HCT116 (cell line): Measurements from ENCODE around the gene NDUFS1. TPM values are rescaled to one million over a fixed set of nuclear protein-coding genes. Genes with fewer than 3 reads are reported as not detected.

Experiments used
- ATAC-seq: fragments of 200-7000 bp; cut with Tn5 transposase; 2 replicates; pipeline ENCODE4 v1.9.1; 2020; ENCODE audit warnings: mild to moderate bottlenecking, moderate library complexity
- BruUV-seq: library from RNA; stranded (reverse); fragments of 400-500 nt; replicated peaks from 2 replicates; lab custom pipeline; 2021; lab: Mats Ljungman, UMichigan
- CTCF ChIA-PET: fragments of 300-600 bp; sonication (Branson Sonifier 250); formaldehyde crosslinking; loops from one replicate; lab custom pipeline; 2021; ENCODE audit warnings: antibody characterized with exemption; lab: Charles Lee
- POLR2A ChIA-PET: fragments of 300-600, 350-600 bp; sonication (Branson Sonifier 250); formaldehyde crosslinking; loops from one replicate; lab custom pipeline; 2021; ENCODE audit warnings: antibody characterized with exemption; lab: Charles Lee
- RAD21 ChIA-PET, 2 experiments: fragments of 300-600 bp; sonication (Branson Sonifier 250); formaldehyde crosslinking; loops; one replicate each; lab custom pipeline; 2023; ENCODE audit warnings: low total read pairs in 2 of 2; ENCODE audit not compliant: uncharacterized antibody in 2 of 2, unreplicated experiment in 2 of 2, low non-redundant PET in 1 of 2; lab: Charles Lee
- DNase-seq: peaks from one replicate; pipeline ENCODE4 v3.0.0-alpha.2; 2010; ENCODE audit warnings: low read depth, low spot score
- H2AFZ ChIP-seq: fragments of 200-600 bp; shearing (Covaris generic), sonication (generic); 2 replicates; pipeline ENCODE4 v1.6.1; 2017; ENCODE audit warnings: low read depth, mixed run types, mixed read lengths, antibody characterized with exemption, low read length; ENCODE audit not compliant: poor library complexity, severe bottlenecking
- H3K27ac ChIP-seq: 2 replicates; pipeline ENCODE4 v1.5.1; 2012; ENCODE audit warnings: low read depth, low read length
- H3K27me3 ChIP-seq: fragments of 200-600 bp; sonication (generic); 2 replicates; pipeline ENCODE4 v1.6.1; 2016; ENCODE audit warnings: mixed run types, low read length, mixed read lengths; ENCODE audit not compliant: insufficient read depth
- H3K36me3 ChIP-seq, 2 experiments: fragments of 200-500 bp in 1 of 2; fragments of 200-600 bp in 1 of 2; sonication (Bioruptor generic) in 1 of 2; sonication (generic) in 1 of 2; 2 replicates each; pipeline versions ENCODE4 v1.5.1 to v1.6.1; 2014 to 2016; ENCODE audit warnings: low read length in 2 of 2, inconsistent platforms in 1 of 2, mixed read lengths in 1 of 2, mixed run types in 1 of 2; ENCODE audit not compliant: insufficient read depth in 2 of 2, control insufficient read depth in 1 of 2
- H3K4me1 ChIP-seq, 2 experiments: fragments of 200-600 bp in 1 of 2; sonication (generic) in 1 of 2; 2 replicates each; pipeline versions ENCODE4 v1.5.1 to v1.6.1; 2012 to 2017; ENCODE audit warnings: low read length in 2 of 2, inconsistent platforms in 1 of 2, mild to moderate bottlenecking in 1 of 2, mixed read lengths in 1 of 2, mixed run types in 1 of 2, moderate library complexity in 1 of 2; ENCODE audit not compliant: insufficient read depth in 2 of 2, control insufficient read depth in 1 of 2
- H3K4me2 ChIP-seq: fragments of 200-600 bp; sonication (generic); 2 replicates; pipeline ENCODE4 v1.6.1; 2017; ENCODE audit warnings: mixed run types, low read length, mixed read lengths
- H3K4me3 ChIP-seq, 2 experiments: fragments of 200-600 bp in 1 of 2; sonication (generic) in 1 of 2; replicated peaks in 1 of 2; 2 replicates each; pipeline ENCODE4 v1.5.1; 2011 to 2016; ENCODE audit warnings: low read length in 2 of 2, control low read depth in 1 of 2, low read depth in 1 of 2, mild to moderate bottlenecking in 1 of 2, mixed read lengths in 1 of 2, mixed run types in 1 of 2
- H3K79me2 ChIP-seq: fragments of 200-600 bp; sonication (generic); 2 replicates; pipeline ENCODE4 v1.6.1; 2017; ENCODE audit warnings: mild to moderate bottlenecking, mixed run types, low read length, moderate library complexity, mixed read lengths; ENCODE audit not compliant: insufficient read depth
- H3K9ac ChIP-seq: fragments of 200-600 bp; sonication (generic); 2 replicates; pipeline ENCODE4 v1.6.1; 2016; ENCODE audit warnings: low read length, mixed read lengths
- H3K9me2 ChIP-seq: fragments of 200-600 bp; sonication (generic), shearing (Covaris generic); 2 replicates; pipeline ENCODE4 v1.6.1; 2017; ENCODE audit warnings: mixed run types, mild to moderate bottlenecking, moderate library complexity; ENCODE audit not compliant: insufficient read depth
- H3K9me3 ChIP-seq, 2 experiments: fragments of 200-500 bp in 1 of 2; fragments of 200-600 bp in 1 of 2; sonication (Bioruptor generic) in 1 of 2; sonication (generic) in 1 of 2; 2 replicates each; pipeline ENCODE4 v1.6.1; 2014 to 2017; ENCODE audit warnings: low read length in 2 of 2, mixed read lengths in 2 of 2, inconsistent platforms in 1 of 2, low read depth in 1 of 2, mild to moderate bottlenecking in 1 of 2, mixed run types in 1 of 2, moderate library complexity in 1 of 2; ENCODE audit not compliant: control insufficient read depth in 1 of 2, insufficient read depth in 1 of 2
- H4K20me1 ChIP-seq: fragments of 200-600 bp; sonication (generic), shearing (Covaris generic); 2 replicates; pipeline ENCODE4 v1.6.1; 2017; ENCODE audit warnings: mixed run types, mild to moderate bottlenecking, moderate library complexity; ENCODE audit not compliant: insufficient read depth
- EGR1 ChIP-seq: IDR thresholded peaks from 2 replicates; pipeline ENCODE4 v1.6.1; 2012; ENCODE audit warnings: low read depth
- ELF1 ChIP-seq: IDR thresholded peaks from 2 replicates; pipeline ENCODE4 v1.6.1; 2012; ENCODE audit warnings: low read depth, borderline replicate concordance
- EZH2 ChIP-seq: fragments of 200-600 bp; sonication (generic); IDR thresholded peaks from 2 replicates; pipeline ENCODE4 v1.6.1; 2017; ENCODE audit warnings: antibody characterized with exemption, mixed run types
- EZH2phosphoT487 ChIP-seq: fragments of 200-600 bp; IDR thresholded peaks from 2 replicates; pipeline ENCODE4 v1.6.1; 2018; ENCODE audit warnings: antibody characterized with exemption, borderline replicate concordance
- FOSL1 ChIP-seq: IDR thresholded peaks from 2 replicates; pipeline ENCODE4 v1.6.1; 2012; ENCODE audit warnings: low read depth
- JUND ChIP-seq: IDR thresholded peaks from 2 replicates; pipeline ENCODE4 v1.6.1; 2012
- POLR2A ChIP-seq: IDR thresholded peaks from 2 replicates; pipeline ENCODE4 v1.7.0; 2011; ENCODE audit warnings: borderline replicate concordance; ENCODE audit not compliant: insufficient read depth, insufficient read length; ENCODE audit errors: extremely low read depth
- POLR2AphosphoS5 ChIP-seq: IDR thresholded peaks from 2 replicates; pipeline ENCODE4 v1.6.1; 2011; ENCODE audit warnings: mild to moderate bottlenecking, low read depth, low read length, moderate library complexity
- RAD21 ChIP-seq: IDR thresholded peaks from 2 replicates; pipeline ENCODE4 v1.6.1; 2012; ENCODE audit warnings: low read depth, mild to moderate bottlenecking
- SIN3A ChIP-seq: IDR thresholded peaks from 2 replicates; pipeline ENCODE4 v1.6.1; 2012; ENCODE audit warnings: low read depth
- SP1 ChIP-seq: IDR thresholded peaks from 2 replicates; pipeline ENCODE4 v1.6.1; 2012; ENCODE audit warnings: low read depth
- ZFX ChIP-seq: fragments of 450-650 bp; IDR thresholded peaks from 2 replicates; pipeline ENCODE4 v1.6.1; 2017
- ZNF274 ChIP-seq: fragments of 200-500 bp; sonication (Bioruptor generic); IDR thresholded peaks from 2 replicates; pipeline ENCODE4 v1.6.1; 2014; ENCODE audit warnings: mild to moderate bottlenecking, low read depth, low read length, inconsistent platforms
- intact Hi-C: fragments of 100-400 bp; cut with micrococcal nuclease; formaldehyde crosslinking; loops from 2 replicates; pipeline ENCODE4 v1.10.0; 2022
- total RNA-seq: library from RNA; stranded (reverse); gene quantifications from one replicate; pipeline ENCODE4 v1.2.1, GENCODE V29; 2021; ENCODE audit not compliant: unreplicated experiment
- TF ChIP-seq, protein P1 (sequence below): IDR thresholded peaks from 2 replicates; pipeline ENCODE4 v1.6.1; 2012; ENCODE audit warnings: low read depth
- TF ChIP-seq, protein P2 (sequence below): IDR thresholded peaks from 2 replicates; pipeline ENCODE4 v1.6.1; 2012
- TF ChIP-seq, protein P3 (sequence below), 3 experiments: fragments of 200-600 bp in 1 of 3; sonication (generic) in 1 of 3; IDR thresholded peaks in 2 of 3; conservative IDR thresholded peaks in 1 of 3; 2 replicates each; pipeline ENCODE4 v1.5.1; 2012 to 2017; ENCODE audit warnings: low read depth in 2 of 3, low read length in 2 of 3, antibody characterized with exemption in 1 of 3, borderline replicate concordance in 1 of 3, control low read depth in 1 of 3, mild to moderate bottlenecking in 1 of 3, mixed read lengths in 1 of 3, mixed run types in 1 of 3, moderate library complexity in 1 of 3; ENCODE audit not compliant: insufficient read depth in 1 of 3

Gene NDUFS1
- total RNA-seq, 1 experiment from 2014 or later = 86.6 TPM

DNA sequence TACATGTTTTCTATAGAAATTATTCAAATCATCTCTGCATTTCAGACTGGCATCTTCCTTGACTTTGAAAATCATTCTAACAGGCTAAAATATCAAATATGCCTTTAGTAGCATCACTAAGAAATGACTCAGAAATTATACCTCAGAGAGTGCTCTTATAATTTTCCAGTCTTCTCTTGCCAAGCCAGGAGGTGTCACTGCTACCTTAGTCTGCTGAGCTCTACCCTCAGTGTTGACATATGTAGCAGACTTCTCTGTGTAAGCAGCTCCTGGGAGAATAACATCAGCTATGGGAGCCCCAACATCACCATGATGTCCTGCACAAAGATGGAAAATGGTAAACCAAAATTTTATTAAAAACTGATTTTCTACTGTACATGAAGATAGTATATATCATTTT, 31.6 kb downstream of the NDUFS1 start:
- Histone ChIP-seq H3K27ac (no peak overlapping the region), H4K20me1 (peaks cover 4% of the 10 kb centered on the region; the same call in 1 of the 2 replicates), H3K9ac (no peak overlapping the region), H3K4me2 (no peak overlapping the region), H3K4me1 (no peaks in the 10 kb centered on the region), H2AFZ (no peak overlapping the region), H3K4me3 (no peak overlapping the region), H3K9me2 (no peaks in the 10 kb centered on the region), H3K79me2 (no peaks in the 10 kb centered on the region), H3K27me3 (no peaks in the 10 kb centered on the region), H3K36me3 (peaks cover 8 to 38% of the 10 kb centered on the region in 2 experiments), H3K9me3 (no peaks in the 10 kb centered on the region)
- no TSS peak for BruUV-seq
- POLR2A ChIA-PET = no interaction called here
- no peak for DNase-seq
- intact Hi-C loops = no loop called here
- CTCF ChIA-PET = interaction anchor here (1.3 kb wide), 1 partner anchor 26 kb away, joined by 5 read pairs; no protein-coding TSS in a partner anchor
- no peak for TF ChIP-seq EZH2
- TF ChIP-seq ZFX = no peak
- TF ChIP-seq SIN3A = no peak
- no peak for TF ChIP-seq JUND
- TF ChIP-seq, protein P1, sequence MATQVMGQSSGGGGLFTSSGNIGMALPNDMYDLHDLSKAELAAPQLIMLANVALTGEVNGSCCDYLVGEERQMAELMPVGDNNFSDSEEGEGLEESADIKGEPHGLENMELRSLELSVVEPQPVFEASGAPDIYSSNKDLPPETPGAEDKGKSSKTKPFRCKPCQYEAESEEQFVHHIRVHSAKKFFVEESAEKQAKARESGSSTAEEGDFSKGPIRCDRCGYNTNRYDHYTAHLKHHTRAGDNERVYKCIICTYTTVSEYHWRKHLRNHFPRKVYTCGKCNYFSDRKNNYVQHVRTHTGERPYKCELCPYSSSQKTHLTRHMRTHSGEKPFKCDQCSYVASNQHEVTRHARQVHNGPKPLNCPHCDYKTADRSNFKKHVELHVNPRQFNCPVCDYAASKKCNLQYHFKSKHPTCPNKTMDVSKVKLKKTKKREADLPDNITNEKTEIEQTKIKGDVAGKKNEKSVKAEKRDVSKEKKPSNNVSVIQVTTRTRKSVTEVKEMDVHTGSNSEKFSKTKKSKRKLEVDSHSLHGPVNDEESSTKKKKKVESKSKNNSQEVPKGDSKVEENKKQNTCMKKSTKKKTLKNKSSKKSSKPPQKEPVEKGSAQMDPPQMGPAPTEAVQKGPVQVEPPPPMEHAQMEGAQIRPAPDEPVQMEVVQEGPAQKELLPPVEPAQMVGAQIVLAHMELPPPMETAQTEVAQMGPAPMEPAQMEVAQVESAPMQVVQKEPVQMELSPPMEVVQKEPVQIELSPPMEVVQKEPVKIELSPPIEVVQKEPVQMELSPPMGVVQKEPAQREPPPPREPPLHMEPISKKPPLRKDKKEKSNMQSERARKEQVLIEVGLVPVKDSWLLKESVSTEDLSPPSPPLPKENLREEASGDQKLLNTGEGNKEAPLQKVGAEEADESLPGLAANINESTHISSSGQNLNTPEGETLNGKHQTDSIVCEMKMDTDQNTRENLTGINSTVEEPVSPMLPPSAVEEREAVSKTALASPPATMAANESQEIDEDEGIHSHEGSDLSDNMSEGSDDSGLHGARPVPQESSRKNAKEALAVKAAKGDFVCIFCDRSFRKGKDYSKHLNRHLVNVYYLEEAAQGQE = no peak
- TF ChIP-seq EGR1 = no peak
- peak; percentile 21; the same call in 1 of the 2 replicates for TF ChIP-seq RAD21
- no peak for TF ChIP-seq ELF1
- TF ChIP-seq POLR2AphosphoS5 = no peak
- TF ChIP-seq EZH2phosphoT487 = no peak
- no peak for TF ChIP-seq FOSL1
- TF ChIP-seq ZNF274 = no peak
- TF ChIP-seq POLR2A = no peak
- TF ChIP-seq, protein P2, sequence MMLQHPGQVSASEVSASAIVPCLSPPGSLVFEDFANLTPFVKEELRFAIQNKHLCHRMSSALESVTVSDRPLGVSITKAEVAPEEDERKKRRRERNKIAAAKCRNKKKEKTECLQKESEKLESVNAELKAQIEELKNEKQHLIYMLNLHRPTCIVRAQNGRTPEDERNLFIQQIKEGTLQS = no peak
- TF ChIP-seq SP1 = no peak
- TF ChIP-seq, protein P3, sequence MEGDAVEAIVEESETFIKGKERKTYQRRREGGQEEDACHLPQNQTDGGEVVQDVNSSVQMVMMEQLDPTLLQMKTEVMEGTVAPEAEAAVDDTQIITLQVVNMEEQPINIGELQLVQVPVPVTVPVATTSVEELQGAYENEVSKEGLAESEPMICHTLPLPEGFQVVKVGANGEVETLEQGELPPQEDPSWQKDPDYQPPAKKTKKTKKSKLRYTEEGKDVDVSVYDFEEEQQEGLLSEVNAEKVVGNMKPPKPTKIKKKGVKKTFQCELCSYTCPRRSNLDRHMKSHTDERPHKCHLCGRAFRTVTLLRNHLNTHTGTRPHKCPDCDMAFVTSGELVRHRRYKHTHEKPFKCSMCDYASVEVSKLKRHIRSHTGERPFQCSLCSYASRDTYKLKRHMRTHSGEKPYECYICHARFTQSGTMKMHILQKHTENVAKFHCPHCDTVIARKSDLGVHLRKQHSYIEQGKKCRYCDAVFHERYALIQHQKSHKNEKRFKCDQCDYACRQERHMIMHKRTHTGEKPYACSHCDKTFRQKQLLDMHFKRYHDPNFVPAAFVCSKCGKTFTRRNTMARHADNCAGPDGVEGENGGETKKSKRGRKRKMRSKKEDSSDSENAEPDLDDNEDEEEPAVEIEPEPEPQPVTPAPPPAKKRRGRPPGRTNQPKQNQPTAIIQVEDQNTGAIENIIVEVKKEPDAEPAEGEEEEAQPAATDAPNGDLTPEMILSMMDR (IDR thresholded peaks at IDR 0.05 in 2 of 3, conservative IDR thresholded peaks at IDR 0.05 in 1 of 3; ENCODE audit: borderline replicate concordance in 1 of 3, insufficient read depth in 1 of 3, low read depth in 2 of 3, low read length in 2 of 3) = peak in 1 of 3 experiments; percentile 37; a peak in 2 of 6 replicates
- RAD21 ChIA-PET = no interaction called here
- ATAC-seq = peak; percentile 79
